SU-DHL-6 (cell line): ENCODE measurements around the gene PCDHGB1.
"Not testable (repeated sequence)": the region's sequence is repeated elsewhere in the genome, so short reads cannot be mapped to it uniquely, and the experiment has no call there.

Source experiments
- CTCF ChIP-seq: fragments of 200-600 bp; sonication (generic); IDR thresholded peaks from one replicate; pipeline ENCODE4 v1.5.1; 2017; ENCODE audit warnings: antibody characterized with exemption, mild to moderate bottlenecking, low read length, moderate library complexity; ENCODE audit not compliant: insufficient read depth, poor library complexity, severe bottlenecking
- EZH2phosphoT487 ChIP-seq: fragments of 200-600 bp; sonication (generic), shearing (Covaris generic); conservative IDR thresholded peaks from 2 replicates; pipeline ENCODE4 v1.6.1; 2018; ENCODE audit warnings: mild to moderate bottlenecking, antibody characterized with exemption, low read length, moderate library complexity, mixed read lengths

- not testable (repeated sequence) for TF ChIP-seq CTCF, EZH2phosphoT487
Observed at GRCh38 chr5:141387557-141388311, 37.8 kb downstream of the PCDHGB1 start, which contains the start of gene PCDHGB4.
